GM12878 (cell line): Measurements from ENCODE around the gene ETFRF1. TPM values are rescaled to one million over a fixed set of nuclear protein-coding genes. Genes with fewer than 3 reads are reported as not detected.

Source experiments
- ATAC-seq: fragments of 200-7000 bp; cut with Tn5 transposase; 3 replicates; pipeline ENCODE4 v1.9.1; 2020; ENCODE audit warnings: mild to moderate bottlenecking, moderate library complexity
- BruUV-seq: library from RNA; stranded (reverse); fragments of 400-500 nt; replicated peaks from 2 replicates; lab custom pipeline; 2021; lab: Mats Ljungman, UMichigan
- CTCF ChIA-PET: fragments of 300-600 bp; sonication (Branson Sonifier 250); formaldehyde crosslinking; extraction: SDS; loops from one replicate; lab custom pipeline; 2021; ENCODE audit warnings: inconsistent platforms; lab: Yijun Ruan, JAX
- POLR2A ChIA-PET: fragments of 350-600 bp; formaldehyde crosslinking; extraction: SDS; loops from one replicate; lab custom pipeline; 2021; ENCODE audit warnings: inconsistent platforms; lab: Charles Lee
- RAD21 ChIA-PET: fragments of 300-600 bp; sonication (Branson Sonifier 250); formaldehyde crosslinking; loops from one replicate; lab custom pipeline; 2023; ENCODE audit warnings: antibody characterized with exemption; ENCODE audit not compliant: unreplicated experiment; lab: Charles Lee
- SMC1A ChIA-PET: fragments of 300-600 bp; sonication (Branson Sonifier 250); formaldehyde crosslinking; loops from one replicate; lab custom pipeline; 2023; ENCODE audit not compliant: unreplicated experiment, uncharacterized antibody; lab: Charles Lee
- DNase-seq: peaks from one replicate; pipeline ENCODE4 v3.0.0-alpha.2; 2011; ENCODE audit warnings: low read depth, low spot score
- FAIRE-seq: peaks from 3 replicates; lab custom pipeline; 2011; peaks lifted over from hg19 to GRCh38; lab: Jason Lieb, UNC
- H2AFZ ChIP-seq: 2 replicates; pipeline ENCODE4 v1.6.0; 2011; ENCODE audit warnings: low read depth, low read length, control low read depth; ENCODE audit not compliant: control insufficient read depth
- H3K27ac ChIP-seq: 2 replicates; pipeline ENCODE4 v1.5.1; 2011; ENCODE audit warnings: control low read depth; ENCODE audit not compliant: control insufficient read depth, insufficient read depth
- H3K27me3 ChIP-seq, 2 experiments: replicated peaks in 1 of 2; 2 replicates each; pipeline versions ENCODE4 v1.6.0 to v1.6.1; 2011; ENCODE audit warnings: low read length in 1 of 2; ENCODE audit not compliant: control insufficient read depth in 2 of 2, insufficient read depth in 2 of 2
- H3K36me3 ChIP-seq, 2 experiments: 2 replicates each; pipeline ENCODE4 v1.5.1; 2011; ENCODE audit warnings: low read length in 1 of 2; ENCODE audit not compliant: control insufficient read depth in 2 of 2, insufficient read depth in 2 of 2
- H3K4me1 ChIP-seq: 2 replicates; pipeline ENCODE4 v1.6.1; 2011; ENCODE audit warnings: mild to moderate bottlenecking, low read length, moderate library complexity, mixed read lengths; ENCODE audit not compliant: control insufficient read depth, insufficient read depth
- H3K4me2 ChIP-seq: 2 replicates; pipeline ENCODE4 v1.6.0; 2011; ENCODE audit warnings: control low read depth; ENCODE audit not compliant: control insufficient read depth, insufficient read depth
- H3K4me3 ChIP-seq: fragments of 200-600 bp; sonication (generic); 2 replicates; pipeline ENCODE4 v1.5.1; 2016
- H3K79me2 ChIP-seq: 2 replicates; pipeline ENCODE4 v1.6.0; 2011; ENCODE audit warnings: low read length; ENCODE audit not compliant: control insufficient read depth, insufficient read depth
- H3K9ac ChIP-seq: 2 replicates; pipeline ENCODE4 v1.8.0; 2011; ENCODE audit warnings: low read length, control low read depth, mixed read lengths; ENCODE audit not compliant: control insufficient read depth, insufficient read depth
- H3K9me3 ChIP-seq: replicated peaks from 3 replicates; pipeline ENCODE4 v1.5.1; 2011; ENCODE audit warnings: mild to moderate bottlenecking, low read length; ENCODE audit not compliant: control insufficient read depth, insufficient read depth
- H4K20me1 ChIP-seq: 2 replicates; pipeline ENCODE4 v1.6.0; 2011; ENCODE audit not compliant: control insufficient read depth, insufficient read depth
- BCL3 ChIP-seq: IDR thresholded peaks from 2 replicates; pipeline ENCODE4 v1.6.1; 2011; ENCODE audit warnings: borderline replicate concordance, low read depth, mild to moderate bottlenecking, moderate library complexity, low read length; ENCODE audit not compliant: insufficient read depth, poor library complexity, severe bottlenecking
- E2F8 ChIP-seq: fragments of 450-650 bp; IDR thresholded peaks from 2 replicates; pipeline ENCODE4 v1.6.1; 2018; ENCODE audit warnings: mild to moderate bottlenecking, low read depth, moderate library complexity; ENCODE audit not compliant: partially characterized antibody
- IKZF1 ChIP-seq: fragments of 450-650 bp; conservative IDR thresholded peaks from 2 replicates; pipeline ENCODE4 v1.6.1; 2017; ENCODE audit warnings: antibody characterized with exemption, mild to moderate bottlenecking
- RELA ChIP-seq: fragments of 450-650 bp; IDR thresholded peaks from 2 replicates; pipeline ENCODE4 v1.8.0; 2014; ENCODE audit warnings: borderline replicate concordance; ENCODE audit not compliant: partially characterized antibody
- SP1 ChIP-seq: IDR thresholded peaks from one replicate; pipeline ENCODE4 v1.6.1; 2011; ENCODE audit warnings: low read depth, low read length
- ZBTB33 ChIP-seq: fragments of 450-650 bp; IDR thresholded peaks from 2 replicates; pipeline ENCODE4 v1.6.1; 2017; ENCODE audit warnings: mild to moderate bottlenecking
- ZNF274 ChIP-seq: IDR thresholded peaks from one replicate; pipeline ENCODE4 v1.8.0; 2011; ENCODE audit not compliant: insufficient read length, insufficient read depth
- WGBS: methylation state at CpG from one replicate; pipeline ENCODE4 v1.1.6; 2016; ENCODE audit warnings: low lambda C conversion rate; ENCODE audit not compliant: insufficient replicate concordance, insufficient coverage; ENCODE audit errors: missing lambda C conversion rate; 5-methylcytosine and 5-hydroxymethylcytosine counted together
- in situ Hi-C: fragments of 300-500 bp; cut with MboI; formaldehyde crosslinking; loops from 9 replicates; pipeline ENCODE4 v1.14.3; 2018; ENCODE audit warnings: mixed read lengths
- intact Hi-C: fragments of 100-400 bp; cut with micrococcal nuclease; formaldehyde crosslinking; loops from one replicate; pipeline ENCODE4 v1.14.2; 2022; ENCODE audit not compliant: unreplicated experiment
- polyA plus RNA-seq, 11 experiments: library from polyadenylated mRNA; depleted of rRNA in 4 of 11; unstranded in 6 of 11; stranded (reverse) in 5 of 11; fragments of >200 nt; fragmentation: Nextera tagmentation in 4 of 11; fragmentation: Illumina TruSeq in 1 of 11; extraction: Ambion mirVana in 4 of 11; extraction: Trizol in 1 of 11; gene quantifications; 1 replicate in 1 of 11; 2 replicates in 10 of 11; pipeline versions ENCODE4 v1.2.1 to v1.2.3, GENCODE V29; 2011 to 2016; ENCODE audit warnings: inconsistent platforms in 2 of 11, missing spikeins in 2 of 11, low read depth in 1 of 11
- total RNA-seq, 4 experiments: library from RNA; depleted of rRNA in 3 of 4; stranded (reverse); fragments of >200 nt in 3 of 4; fragmentation: Illumina TruSeq in 1 of 4; extraction: Trizol in 1 of 4; gene quantifications; 2 replicates each; pipeline versions ENCODE4 v1.2.1 to v1.2.3, GENCODE V29; 2013 to 2021

The ETFRF1 gene
- total and polyA plus RNA-seq, 10 of the 15 experiments (the other 5 are each of a cell fraction or from before 2014, with no cell fraction given): 9.9 to 59.6 (median 26.2) TPM

GRCh38 chr12:25162866-25163265 is 32.2 kb upstream of the ETFRF1 start:
- Histone ChIP-seq H3K27ac (no peak overlapping the region), H4K20me1 (no peaks in the 10 kb centered on the region), H3K4me1 (no peaks in the 10 kb centered on the region), H3K36me3 (no peaks in the 10 kb centered on the region), H3K4me3 (no peak overlapping the region), H3K9ac (no peak overlapping the region), H3K79me2 (no peaks in the 10 kb centered on the region), H3K4me2 (no peak overlapping the region), H3K9me3 (no peaks in the 10 kb centered on the region; the same call in 1 of the 3 replicates), H2AFZ (no peak overlapping the region), H3K27me3 (no peaks in the 10 kb centered on the region; a peak in 1 of 4 replicates)
- RAD21 ChIA-PET: interaction anchor here (0.6 kb wide), 1 partner anchor 148 kb away, joined by 3 read pairs; no protein-coding TSS in a partner anchor
- DNase-seq (no peak), FAIRE-seq (no peak), ATAC-seq (no peak)
- CTCF ChIA-PET: interaction anchor here (0.6 to 1.7 kb wide), 4 partner anchors 8 to 1567 kb away, joined by 3 read pairs; no protein-coding TSS in a partner anchor
- WGBS: 93% methylated on average over 6 of the region's 6 CpGs
- no TSS peak for BruUV-seq
- POLR2A ChIA-PET: no interaction called here
- SMC1A ChIA-PET: interaction anchor here (1.0 kb wide), 1 partner anchor 225 kb away, joined by 4 read pairs; no protein-coding TSS in a partner anchor
- intact Hi-C loops: no loop called here
- in situ Hi-C loops: no loop called here
- no peak for TF ChIP-seq SP1

- FAIRE-seq (peak; percentile 57), DNase-seq (no peak), ATAC-seq (no peak)
- no peaks in the 10 kb centered on the region for H3K79me2 ChIP-seq
- no peaks in the 10 kb centered on the region for H3K9me3 ChIP-seq
- H3K9ac ChIP-seq: no peak overlapping the region
- H3K27ac ChIP-seq: no peak overlapping the region
- ChIA-PET POLR2A (no interaction called here), CTCF (interaction anchor here (0.7 kb wide), 1 partner anchor 246 kb away, joined by 3 read pairs; no protein-coding TSS in a partner anchor), RAD21 (interaction anchor here (0.6 kb wide), 1 partner anchor 205 kb away, joined by 3 read pairs; no protein-coding TSS in a partner anchor), SMC1A (no interaction called here)
- 63% methylated on average over 3 of the region's 3 CpGs for WGBS
- H3K4me3 ChIP-seq: no peak overlapping the region
- no peak overlapping the region for H3K4me2 ChIP-seq
- no peaks in the 10 kb centered on the region for H3K36me3 ChIP-seq
- H3K4me1 ChIP-seq: peaks cover 10% of the 10 kb centered on the region
- BruUV-seq: no TSS peak
- H3K27me3 ChIP-seq: no peaks in the 10 kb centered on the region
- H2AFZ ChIP-seq: no peak overlapping the region
- no peaks in the 10 kb centered on the region for H4K20me1 ChIP-seq
- in situ Hi-C loops: no loop called here
- intact Hi-C loops: no loop called here
- no peak for TF ChIP-seq IKZF1
- TF ChIP-seq RELA: no peak
- TF ChIP-seq BCL3: no peak
- TF ChIP-seq E2F8: no peak
- TF ChIP-seq ZNF274: no peak
- no peak for TF ChIP-seq ZBTB33
Measured at GRCh38 chr12:25182765-25183164, 12.3 kb upstream of the ETFRF1 start.
